CD4-positive, alpha-beta T cell treated with Interferon alpha-2 for 1 hour (primary cell): ENCODE measurements around the gene GJC2.

Experiments
- DNase-seq, 2 donors: peaks; one replicate each; pipeline ENCODE4 v3.0.0-alpha.2; 2020 to 2022

The GJC2 gene

GRCh38 chr1:228197555-228198147 lies 47.9 kb downstream of the GJC2 start:
- no peak for DNase-seq

- no peak for DNase-seq
Observed at GRCh38 chr1:228198977-228199590, 49.4 kb downstream of the GJC2 start.

GRCh38 chr1:228204958-228205357 lies 55.2 kb downstream of the GJC2 start:
- no peak for DNase-seq

GRCh38 chr1:228205526-228206436 lies 56.1 kb downstream of the GJC2 start:
- DNase-seq = no peak

- DNase-seq = no peak
Observed at GRCh38 chr1:228206582-228207351, 57.0 kb downstream of the GJC2 start.

- no peak for DNase-seq
Observed at GRCh38 chr1:228207381-228207810, 57.7 kb downstream of the GJC2 start.

- no peak for DNase-seq
Observed at GRCh38 chr1:228207851-228208821, 58.4 kb downstream of the GJC2 start, which contains the start of gene OBSCN. Gene OBSCN (plus strand): TSS chr1:228208044. CDS start chr1:228211784, 3,740 bp downstream.

- no peak for DNase-seq
Observed at GRCh38 chr1:228208831-228209551, 59.3 kb downstream of the GJC2 start.
